H9 (cell line): Measurements from ENCODE around the gene TESK2. TPM values are rescaled to one million over a fixed set of nuclear protein-coding genes. Genes with fewer than 3 reads are reported as not detected.

ENCODE experiments used
- DNase-seq: peaks from one replicate; pipeline ENCODE4 v3.0.0-alpha.2; 2017
- H2AFZ ChIP-seq: one replicate; pipeline ENCODE4 v1.6.1; 2013; ENCODE audit warnings: mild to moderate bottlenecking, low read length, control low read depth, moderate library complexity
- H2AK5ac ChIP-seq: 2 replicates; pipeline ENCODE4 v1.6.1; 2013; ENCODE audit warnings: low read length, control low read depth, mixed read lengths; ENCODE audit not compliant: insufficient read length
- H2BK120ac ChIP-seq: one replicate; pipeline ENCODE4 v1.6.1; 2013; ENCODE audit warnings: low read depth, mild to moderate bottlenecking, low read length, control low read depth, inconsistent platforms; ENCODE audit not compliant: poor library complexity, severe bottlenecking
- H2BK12ac ChIP-seq: 2 replicates; pipeline ENCODE4 v1.6.1; 2013; ENCODE audit warnings: low read length, control low read depth, mixed read lengths, low read depth; ENCODE audit not compliant: insufficient read length
- H2BK15ac ChIP-seq: 2 replicates; pipeline ENCODE4 v1.6.1; 2013; ENCODE audit warnings: low read depth, low read length, control low read depth
- H2BK20ac ChIP-seq: one replicate; pipeline ENCODE4 v1.6.1; 2013; ENCODE audit warnings: low read depth, mild to moderate bottlenecking, low read length, control low read depth, inconsistent platforms; ENCODE audit not compliant: poor library complexity, severe bottlenecking
- H2BK5ac ChIP-seq: 2 replicates; pipeline ENCODE4 v1.6.1; 2013; ENCODE audit warnings: low read length, control low read depth, mixed read lengths; ENCODE audit not compliant: insufficient read length
- H3K14ac ChIP-seq: 2 replicates; pipeline ENCODE4 v1.6.1; 2013; ENCODE audit warnings: low read length, control low read depth; ENCODE audit not compliant: insufficient read depth
- H3K18ac ChIP-seq: 2 replicates; pipeline ENCODE4 v1.6.1; 2013; ENCODE audit warnings: low read depth, mild to moderate bottlenecking, mixed read lengths, low read length, control low read depth; ENCODE audit not compliant: insufficient read length
- H3K23ac ChIP-seq: 2 replicates; pipeline ENCODE4 v1.6.1; 2013; ENCODE audit warnings: low read length, control low read depth, mixed read lengths, low read depth; ENCODE audit not compliant: insufficient read length
- H3K23me2 ChIP-seq: 2 replicates; pipeline ENCODE4 v1.6.1; 2013; ENCODE audit warnings: low read depth, mild to moderate bottlenecking, mixed read lengths, low read length, control low read depth; ENCODE audit not compliant: insufficient read length, poor library complexity, severe bottlenecking
- H3K27ac ChIP-seq: 2 replicates; pipeline ENCODE4 v1.5.1; 2013; ENCODE audit warnings: low read length, control low read depth, mixed read lengths, low read depth; ENCODE audit not compliant: insufficient read length
- H3K27me3 ChIP-seq: 2 replicates; pipeline ENCODE4 v1.6.1; 2013; ENCODE audit warnings: low read length, control low read depth, inconsistent platforms; ENCODE audit not compliant: insufficient read depth
- H3K4ac ChIP-seq: 2 replicates; pipeline ENCODE4 v1.6.1; 2013; ENCODE audit warnings: low read depth, mild to moderate bottlenecking, control low read depth, inconsistent platforms, low read length, moderate library complexity
- H3K4me1 ChIP-seq: 2 replicates; pipeline ENCODE4 v1.6.1; 2013; ENCODE audit warnings: low read length, control low read depth, inconsistent platforms; ENCODE audit not compliant: insufficient read depth
- H3K4me2 ChIP-seq: 2 replicates; pipeline ENCODE4 v1.6.1; 2013; ENCODE audit warnings: low read length, control low read depth, mixed read lengths; ENCODE audit not compliant: insufficient read length, insufficient read depth
- H3K56ac ChIP-seq: 2 replicates; pipeline ENCODE4 v1.6.1; 2013; ENCODE audit warnings: low read depth, mild to moderate bottlenecking, mixed read lengths, low read length, control low read depth; ENCODE audit not compliant: insufficient read length
- H3K79me1 ChIP-seq: 2 replicates; pipeline ENCODE4 v1.6.1; 2013; ENCODE audit warnings: low read depth, mild to moderate bottlenecking, moderate library complexity, low read length, control low read depth, inconsistent platforms; ENCODE audit not compliant: insufficient read depth, poor library complexity, severe bottlenecking
- H3K79me2 ChIP-seq: 2 replicates; pipeline ENCODE4 v1.6.1; 2013; ENCODE audit warnings: low read length, control low read depth, inconsistent platforms; ENCODE audit not compliant: insufficient read depth
- H3K9ac ChIP-seq: 2 replicates; pipeline ENCODE4 v1.6.1; 2013; ENCODE audit warnings: low read length, control low read depth, mixed read lengths; ENCODE audit not compliant: insufficient read length; ENCODE audit errors: extremely low read depth
- H3K9me3 ChIP-seq: one replicate; pipeline ENCODE4 v1.6.1; 2013; ENCODE audit warnings: low read depth, low read length, inconsistent platforms; ENCODE audit not compliant: control insufficient read depth
- H3T11ph ChIP-seq: one replicate; pipeline ENCODE4 v1.6.1; 2013; ENCODE audit warnings: mild to moderate bottlenecking, low read length, control low read depth, inconsistent platforms
- H4K20me1 ChIP-seq: one replicate; pipeline ENCODE4 v1.6.1; 2013; ENCODE audit not compliant: control insufficient read depth, insufficient read length, insufficient read depth
- H4K5ac ChIP-seq: 2 replicates; pipeline ENCODE4 v1.6.1; 2013; ENCODE audit warnings: low read depth, mild to moderate bottlenecking, mixed read lengths, low read length, control low read depth; ENCODE audit not compliant: insufficient read length
- H4K8ac ChIP-seq: replicated peaks from 2 replicates; pipeline ENCODE4 v1.6.1; 2013; ENCODE audit warnings: low read length, control low read depth, mixed read lengths, low read depth; ENCODE audit not compliant: insufficient read length
- H4K91ac ChIP-seq: 2 replicates; pipeline ENCODE4 v1.6.1; 2013; ENCODE audit warnings: low read depth, mild to moderate bottlenecking, moderate library complexity, mixed read lengths, low read length, control low read depth; ENCODE audit not compliant: insufficient read length
- H3K27ac Mint-ChIP-seq, 3 experiments: 2 replicates in 2 of 3; 3 replicates in 1 of 3; pipeline ENCODE4 v1.8.0; 2020 to 2021; ENCODE audit warnings: mixed read lengths in 3 of 3, mild to moderate bottlenecking in 1 of 3, moderate library complexity in 1 of 3
- H3K27me3 Mint-ChIP-seq: 2 replicates; pipeline ENCODE4 v1.8.0; 2021; ENCODE audit warnings: low read depth, mild to moderate bottlenecking, moderate library complexity, mixed read lengths
- H3K36me3 Mint-ChIP-seq, 3 experiments: 2 replicates in 2 of 3; 3 replicates in 1 of 3; pipeline ENCODE4 v1.8.0; 2020 to 2021; ENCODE audit warnings: low read depth in 3 of 3, mixed read lengths in 3 of 3; ENCODE audit not compliant: insufficient read depth in 1 of 3
- H3K4me1 Mint-ChIP-seq, 2 experiments: 2 replicates each; pipeline ENCODE4 v1.8.0; 2020; ENCODE audit warnings: mixed read lengths in 2 of 2
- H3K4me3 Mint-ChIP-seq, 2 experiments: 2 replicates in 1 of 2; 3 replicates in 1 of 2; pipeline ENCODE4 v1.8.0; 2020 to 2021; ENCODE audit warnings: mild to moderate bottlenecking in 2 of 2, mixed read lengths in 2 of 2, moderate library complexity in 1 of 2
- H3K9me3 Mint-ChIP-seq, 2 experiments: 2 replicates in 1 of 2; 3 replicates in 1 of 2; pipeline ENCODE4 v1.8.0; 2020; ENCODE audit warnings: mild to moderate bottlenecking in 2 of 2, mixed read lengths in 2 of 2, moderate library complexity in 1 of 2
- CTCF ChIP-seq: fragments of 200-600 bp; sonication (generic); conservative IDR thresholded peaks from 3 replicates; pipeline ENCODE4 v1.8.0; 2021; ENCODE audit warnings: antibody characterized with exemption, mild to moderate bottlenecking
- total RNA-seq: library from RNA; stranded (reverse); gene quantifications from 2 replicates; pipeline ENCODE4 v1.2.1, GENCODE V29; 2021

Gene TESK2
- total RNA-seq, 1 experiment from 2014 or later = 7.2 TPM

GRCh38 chr1:45373573-45373972 lies 117.4 kb downstream of the TESK2 start:
- no peak overlapping the region for H2AK5ac ChIP-seq
- no peak for DNase-seq
- H3K27ac ChIP-seq = no peak overlapping the region
- no peak overlapping the region for H3K9ac ChIP-seq
- no peak overlapping the region for H4K5ac ChIP-seq
- no peaks in the 10 kb centered on the region for H3K79me2 ChIP-seq
- H3K14ac ChIP-seq = no peak overlapping the region
- TF ChIP-seq CTCF = no peak
- no peaks in the 10 kb centered on the region for H4K20me1 ChIP-seq
- no peak overlapping the region for H4K8ac ChIP-seq
- no peaks in the 10 kb centered on the region for H3K9me3 Mint-ChIP-seq
- no peak overlapping the region for H4K91ac ChIP-seq
- H2AFZ ChIP-seq = no peak overlapping the region
- no peak overlapping the region for H3K4me3 Mint-ChIP-seq
- no peak overlapping the region for H3K27ac Mint-ChIP-seq
- no peak overlapping the region for H3T11ph ChIP-seq
- no peak overlapping the region for H2BK12ac ChIP-seq
- no peak overlapping the region for H2BK120ac ChIP-seq
- no peaks in the 10 kb centered on the region for H3K27me3 ChIP-seq
- no peak overlapping the region for H3K4me2 ChIP-seq
- H3K23ac ChIP-seq = no peak overlapping the region
- no peak overlapping the region for H2BK5ac ChIP-seq
- no peaks in the 10 kb centered on the region for H3K9me3 ChIP-seq
- no peaks in the 10 kb centered on the region for H3K36me3 Mint-ChIP-seq
- H3K18ac ChIP-seq = no peak overlapping the region
- H2BK20ac ChIP-seq = no peak overlapping the region
- no peaks in the 10 kb centered on the region for H3K23me2 ChIP-seq
- no peak overlapping the region for H3K4ac ChIP-seq
- H2BK15ac ChIP-seq = no peak overlapping the region
- no peaks in the 10 kb centered on the region for H3K4me1 ChIP-seq
- H3K27me3 Mint-ChIP-seq = no peaks in the 10 kb centered on the region
- no peaks in the 10 kb centered on the region for H3K4me1 Mint-ChIP-seq
- no peak overlapping the region for H3K56ac ChIP-seq
- H3K79me1 ChIP-seq = no peaks in the 10 kb centered on the region
